Measurements from ENCODE around the gene ILRUN.

ILRUN gene

GRCh38 chr6:34705241-34705640, 8.7 kb upstream of the ILRUN start:
- no peaks in the 10 kb centered on the region for H3K27me3 ChIP-seq (ENCODE audit: insufficient read depth, poor library complexity, severe bottlenecking)
- DNase-seq (ENCODE audit: low read depth in 1 of 2, low spot score in 1 of 2) = no peak
- no peak overlapping the region for H3K27ac ChIP-seq (replicated peaks)
- H3K4me3 ChIP-seq (replicated peaks; ENCODE audit: insufficient read depth, low read length) = no peak overlapping the region
- TF ChIP-seq REST (IDR thresholded peaks at IDR 0.05; ENCODE audit: insufficient replicate concordance, low read depth) = no peak
- TF ChIP-seq GABPA (IDR thresholded peaks at IDR 0.05; ENCODE audit: low read depth) = no peak
- TF ChIP-seq SPI1 (IDR thresholded peaks at IDR 0.05; ENCODE audit: borderline replicate concordance, low read depth) = no peak
- TF ChIP-seq CTCF (IDR thresholded peaks at IDR 0.05; ENCODE audit: insufficient read depth, low read length) = no peak
- TF ChIP-seq POLR2AphosphoS5 (IDR thresholded peaks at IDR 0.05; ENCODE audit: low read depth) = no peak

GRCh38 chr6:34701199-34701598, 4.6 kb upstream of the ILRUN start:
- DNase-seq (ENCODE audit: low read depth in 1 of 2, low spot score in 1 of 2) = no peak
- Histone ChIP-seq H3K27me3 (ENCODE audit: insufficient read depth, poor library complexity, severe bottlenecking) (no peaks in the 10 kb centered on the region), H3K4me3 (replicated peaks; ENCODE audit: insufficient read depth, low read length) (no peak overlapping the region), H3K27ac (replicated peaks) (no peak overlapping the region)
- no peak for TF ChIP-seq CTCF (IDR thresholded peaks at IDR 0.05; ENCODE audit: insufficient read depth, low read length)
- no peak for TF ChIP-seq REST (IDR thresholded peaks at IDR 0.05; ENCODE audit: insufficient replicate concordance, low read depth)
- no peak for TF ChIP-seq SPI1 (IDR thresholded peaks at IDR 0.05; ENCODE audit: borderline replicate concordance, low read depth)
- TF ChIP-seq POLR2AphosphoS5 (IDR thresholded peaks at IDR 0.05; ENCODE audit: low read depth) = no peak
- no peak for TF ChIP-seq GABPA (IDR thresholded peaks at IDR 0.05; ENCODE audit: low read depth)

- Histone ChIP-seq H3K4me3 (replicated peaks; ENCODE audit: insufficient read depth, low read length) (no peak overlapping the region), H3K27me3 (ENCODE audit: insufficient read depth, poor library complexity, severe bottlenecking) (no peaks in the 10 kb centered on the region)
- DNase-seq (ENCODE audit: low read depth in 1 of 2, low spot score in 1 of 2) = no peak
Measured at GRCh38 chr6:34697904-34698559, 1.5 kb upstream of the ILRUN start.

More at GRCh38 chr6:34697904-34698559, 1.5 kb upstream of the ILRUN start:
- TF ChIP-seq POLR2AphosphoS5 (IDR thresholded peaks at IDR 0.05; ENCODE audit: low read depth) (no peak), REST (IDR thresholded peaks at IDR 0.05; ENCODE audit: insufficient replicate concordance, low read depth) (no peak), SPI1 (IDR thresholded peaks at IDR 0.05; ENCODE audit: borderline replicate concordance, low read depth) (no peak), CTCF (IDR thresholded peaks at IDR 0.05; ENCODE audit: insufficient read depth, low read length) (no peak), GABPA (IDR thresholded peaks at IDR 0.05; ENCODE audit: low read depth) (no peak)
- H3K27ac ChIP-seq (replicated peaks) = no peak overlapping the region
